Measurements from ENCODE around the gene DCAF11.

- TF ChIP-seq CTCF (conservative IDR thresholded peaks at IDR 0.05) = no peak
- no peak for TF ChIP-seq EZH2 (IDR thresholded peaks at IDR 0.05; ENCODE audit: low read depth)
Measured at GRCh38 chr14:24072436-24072835, 42.1 kb upstream of the DCAF11 start.

Measured in PC-9 (cell line).